GM21576 (cell line): ENCODE measurements around the gene FOXM1.
A peak's percentile ranks its signal among the peaks of the same experiment; 100 is the strongest.

Experiments
- ATAC-seq: cut with Tn5 transposase; IDR thresholded peaks from one replicate; pipeline ENCODE4 v1.9.1; 2021; ENCODE audit warnings: mild to moderate bottlenecking, moderate library complexity; ENCODE audit not compliant: unreplicated experiment

FOXM1 gene

DNA sequence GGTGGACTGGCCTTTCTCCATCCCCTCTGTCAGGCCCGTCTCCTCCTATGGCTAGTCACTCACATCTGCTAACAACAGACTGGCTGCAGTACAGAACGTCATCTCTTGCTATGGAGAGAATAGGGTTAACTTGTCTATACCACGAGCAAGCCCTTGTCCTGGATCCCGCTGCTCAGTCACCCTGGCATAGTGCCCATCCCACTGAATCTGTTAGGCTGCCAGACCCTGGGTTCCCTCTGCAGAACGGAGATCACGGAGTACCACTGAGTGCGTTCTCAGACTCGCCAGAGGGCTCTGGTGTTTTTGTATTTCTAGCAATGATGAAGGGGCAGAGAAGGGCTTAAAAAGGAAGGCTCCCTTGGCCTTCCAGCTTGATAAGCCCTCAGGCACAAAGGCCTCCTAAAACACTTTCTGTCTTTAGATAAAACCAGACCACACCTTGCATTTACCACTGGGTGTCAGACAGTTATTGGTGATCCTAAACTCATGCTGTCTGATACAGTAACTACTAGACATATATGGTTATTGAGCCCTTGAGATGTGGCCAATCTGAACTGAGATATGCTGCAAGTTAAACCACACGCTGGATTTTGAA is 35.8 kb downstream of the FOXM1 start:
- no peak for ATAC-seq

DNA sequence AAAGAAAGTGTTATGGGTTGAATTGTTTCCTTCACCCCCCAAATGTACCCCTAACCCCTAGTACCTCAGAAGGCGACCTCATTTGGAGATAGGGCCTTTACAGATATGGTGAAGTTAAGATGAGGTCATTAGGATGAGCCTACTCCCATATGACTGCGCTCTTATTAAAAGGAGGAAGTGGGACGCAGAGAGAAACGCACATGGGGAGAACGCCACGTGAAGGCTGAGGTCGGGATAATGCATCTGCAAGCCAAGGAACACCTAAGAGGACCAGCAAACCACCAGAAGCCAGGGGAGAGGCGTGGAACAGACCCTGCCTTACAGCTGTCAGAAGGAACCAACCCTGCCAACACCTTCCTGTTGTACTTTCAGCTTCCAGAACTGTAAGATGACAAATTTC is 40.4 kb downstream of the FOXM1 start:
- ATAC-seq, result no peak

DNA sequence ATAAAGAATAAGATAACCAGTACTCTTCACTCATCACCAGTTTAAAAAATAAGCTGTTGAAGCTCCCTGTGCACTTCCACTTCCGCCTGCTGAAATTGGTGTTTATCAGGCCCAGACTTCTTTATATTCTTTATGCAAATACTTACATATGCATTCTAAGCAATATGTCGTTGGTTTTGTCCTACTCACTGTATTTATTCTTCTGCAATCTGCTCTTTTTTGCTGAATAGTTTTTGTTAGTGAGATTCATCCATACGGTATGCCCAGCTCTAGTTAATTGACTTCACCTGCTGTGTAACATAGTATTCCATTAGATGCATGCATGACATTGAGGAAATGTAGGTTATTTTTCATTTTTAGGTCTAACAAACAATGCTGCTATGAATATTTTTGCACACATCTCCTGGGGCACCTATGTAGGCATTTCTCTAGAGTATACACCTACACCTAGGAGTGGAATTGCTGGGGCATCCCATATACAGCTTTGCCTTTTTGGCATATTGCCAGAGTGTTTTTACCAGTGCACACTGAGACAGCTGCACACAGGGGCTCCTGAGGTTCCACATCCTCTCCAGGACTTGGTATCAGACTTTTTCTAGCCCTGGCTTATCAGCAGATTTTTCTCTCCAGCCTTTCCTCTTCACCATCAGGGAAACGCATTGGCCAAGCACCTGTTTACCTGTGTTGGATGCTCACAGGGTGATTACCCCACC is 41.1 kb downstream of the FOXM1 start:
- no peak for ATAC-seq

DNA sequence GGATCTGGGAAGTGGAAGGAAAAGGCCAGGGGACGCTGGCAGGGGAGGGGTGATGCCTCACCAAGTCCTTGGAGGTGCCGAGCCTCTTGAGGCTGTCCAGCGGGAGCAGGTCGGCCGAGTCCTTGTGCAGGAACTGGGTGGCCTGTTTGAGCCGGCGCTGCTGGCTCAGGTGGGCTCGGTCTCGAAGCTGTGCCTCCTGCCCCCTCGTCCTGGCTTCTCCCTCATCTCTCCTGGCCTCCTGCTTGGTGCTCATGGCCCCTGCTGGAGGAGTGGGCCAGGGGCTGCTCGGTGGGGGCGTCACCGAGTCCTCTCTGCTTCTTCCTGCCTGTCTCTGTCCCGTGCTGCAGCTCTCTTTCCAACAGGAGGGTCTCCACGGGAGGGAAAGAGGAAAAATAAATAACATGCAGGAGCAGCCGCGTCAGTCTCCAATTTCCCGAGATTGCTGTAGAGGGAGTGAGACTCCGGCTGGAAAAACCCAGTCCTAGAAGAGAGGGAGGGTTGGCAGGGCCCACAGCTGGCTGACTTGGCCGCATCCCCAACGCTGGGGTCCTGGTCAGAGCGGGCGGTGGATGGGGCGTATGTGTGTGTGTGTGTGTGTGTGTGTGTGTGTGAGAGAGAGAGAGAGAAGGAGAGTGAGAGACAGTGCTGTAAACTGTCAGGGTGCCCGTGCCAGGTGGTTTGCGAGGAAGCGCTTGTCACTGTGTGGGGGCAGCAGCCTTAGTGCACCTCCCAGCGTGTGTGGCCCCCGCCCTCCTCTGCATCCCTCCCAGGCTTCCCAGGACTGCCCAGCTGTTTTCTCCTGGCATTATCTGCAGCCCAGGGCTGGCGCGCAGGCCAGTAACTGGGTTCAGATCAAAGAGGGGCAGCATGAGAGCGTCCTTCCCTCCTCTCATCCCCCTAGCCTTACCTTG is 42.1 kb downstream of the FOXM1 start, which contains the start of gene NRIP2:
TSS of gene NRIP2 (minus strand) at position 455 of the 911 bp plus-strand sequence. CDS start at position 403, 52 bp downstream.
- ATAC-seq, result no peak

DNA sequence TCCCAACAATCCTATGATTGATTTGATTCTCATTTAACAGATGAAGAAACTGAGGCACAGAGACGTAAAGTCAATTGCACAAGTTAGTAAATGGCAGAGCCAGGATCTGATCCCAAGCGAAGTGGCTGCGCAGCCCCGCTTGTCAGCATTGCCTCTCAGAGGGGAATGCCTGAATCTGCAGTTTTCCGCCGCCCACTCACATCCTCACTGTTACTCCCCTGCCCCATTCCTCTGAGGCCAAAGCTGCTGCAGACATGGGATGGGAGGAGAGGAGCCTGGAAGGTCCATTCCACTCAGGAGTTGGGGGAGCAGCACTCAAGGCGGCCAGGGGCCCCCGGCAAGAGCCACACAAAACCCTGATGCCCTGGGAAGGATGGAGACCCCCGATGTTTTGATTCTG is 43.2 kb downstream of the FOXM1 start:
- no peak for ATAC-seq

DNA sequence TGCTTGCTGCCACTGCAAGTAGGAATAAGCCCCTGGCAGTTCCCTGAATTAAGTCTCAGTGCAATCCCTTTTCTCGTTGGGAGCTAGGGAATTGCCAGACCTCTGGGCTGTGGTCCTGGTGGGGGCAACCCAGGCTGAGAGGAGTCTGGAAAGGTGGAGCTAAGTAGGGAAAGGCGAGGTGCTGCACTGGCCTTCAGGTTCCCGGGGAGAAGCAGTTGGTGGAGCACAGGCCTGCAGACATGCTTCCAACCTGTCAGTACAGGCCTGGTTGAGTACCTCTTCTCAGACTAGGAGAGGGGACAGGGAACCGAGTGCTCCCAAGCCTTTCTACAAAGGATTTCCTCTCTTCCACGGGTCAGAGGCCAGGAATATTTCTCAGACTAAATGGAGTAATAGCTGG is 43.6 kb downstream of the FOXM1 start:
- ATAC-seq, result no peak

DNA sequence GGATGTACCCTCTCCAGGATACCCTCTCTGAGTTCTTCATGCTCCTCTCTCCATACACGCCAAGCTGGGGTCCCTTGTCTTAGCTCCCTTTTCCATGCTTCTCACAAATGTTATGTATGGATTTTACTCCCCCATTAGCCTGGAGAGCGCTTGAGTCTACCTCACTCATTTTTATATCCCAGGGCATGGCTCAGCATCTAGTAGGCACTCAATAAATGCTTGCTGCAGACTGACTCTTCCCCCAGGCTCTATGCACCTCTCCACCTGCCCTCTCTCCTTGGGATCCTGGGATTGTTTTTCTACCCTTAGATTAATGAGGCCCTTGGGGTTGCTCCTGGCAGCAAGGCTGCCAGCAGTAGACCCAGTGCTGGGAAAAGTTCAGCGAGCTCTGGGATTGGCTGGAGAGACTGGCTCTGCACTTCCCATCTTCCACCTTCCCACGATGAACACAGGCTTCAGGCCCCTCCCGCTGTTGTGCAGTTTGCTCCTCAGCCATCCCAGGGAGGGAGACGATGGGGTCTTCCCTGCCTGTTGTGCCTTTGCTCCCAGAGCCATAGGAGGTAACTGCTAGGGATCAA is 44.3 kb downstream of the FOXM1 start:
- ATAC-seq, result no peak

DNA sequence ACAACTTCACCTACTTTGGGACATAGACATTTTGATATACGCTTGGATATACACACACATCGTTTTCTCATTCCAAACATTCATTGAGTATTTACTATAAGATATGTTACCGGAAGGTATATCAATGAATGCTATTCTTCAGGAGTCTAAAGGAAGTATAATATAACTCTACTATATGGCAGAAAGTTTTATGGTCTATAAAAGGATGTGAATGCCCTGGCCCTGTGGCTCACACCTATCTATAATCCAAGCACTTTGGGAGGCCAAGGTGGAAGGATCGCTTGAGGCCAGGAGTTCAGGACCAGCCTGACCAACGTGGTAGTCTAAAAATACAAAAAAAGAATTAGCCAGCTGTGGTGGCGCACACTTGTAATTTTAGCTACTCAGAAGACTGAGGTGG is 47.7 kb downstream of the FOXM1 start:
- ATAC-seq, result no peak

DNA sequence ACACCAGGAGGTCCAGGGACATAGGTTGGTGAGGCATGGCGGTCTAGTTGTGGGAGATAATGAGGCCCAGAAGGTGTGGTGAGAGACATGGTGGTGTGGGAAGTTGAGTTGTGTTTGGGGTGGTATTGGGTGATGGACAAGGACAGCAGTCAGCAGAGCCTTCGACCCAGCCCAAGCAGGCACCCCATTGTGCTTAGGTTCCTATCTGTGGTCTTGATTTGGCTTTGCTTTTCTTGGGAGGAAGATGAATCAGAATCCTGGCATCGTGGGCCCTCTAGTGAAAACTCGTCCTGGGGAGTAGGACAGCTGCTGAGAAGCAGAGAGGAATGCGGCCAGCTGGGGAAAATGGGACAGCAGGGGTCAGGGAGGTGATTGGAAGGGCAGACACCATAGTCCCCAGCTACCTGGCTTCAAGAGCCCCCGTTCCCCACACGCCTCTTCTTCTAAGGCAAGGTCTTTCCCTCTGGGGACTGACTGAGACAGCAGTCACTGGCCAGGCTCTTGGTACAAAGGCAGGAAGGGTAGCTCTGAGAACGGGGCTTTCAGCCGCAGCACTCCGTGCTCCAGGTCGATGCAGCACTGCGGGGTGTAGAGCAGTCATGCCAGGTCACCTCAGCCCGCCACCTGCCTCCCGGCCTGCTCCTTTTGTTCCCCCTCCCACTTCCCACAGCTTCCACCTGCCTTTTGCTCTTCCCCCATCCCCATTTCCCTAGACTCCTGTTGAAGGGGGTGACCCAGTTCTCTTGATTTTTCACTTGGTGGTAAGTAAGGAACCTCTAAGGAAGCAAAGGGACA is 50.1 kb downstream of the FOXM1 start:
- ATAC-seq, result no peak

DNA sequence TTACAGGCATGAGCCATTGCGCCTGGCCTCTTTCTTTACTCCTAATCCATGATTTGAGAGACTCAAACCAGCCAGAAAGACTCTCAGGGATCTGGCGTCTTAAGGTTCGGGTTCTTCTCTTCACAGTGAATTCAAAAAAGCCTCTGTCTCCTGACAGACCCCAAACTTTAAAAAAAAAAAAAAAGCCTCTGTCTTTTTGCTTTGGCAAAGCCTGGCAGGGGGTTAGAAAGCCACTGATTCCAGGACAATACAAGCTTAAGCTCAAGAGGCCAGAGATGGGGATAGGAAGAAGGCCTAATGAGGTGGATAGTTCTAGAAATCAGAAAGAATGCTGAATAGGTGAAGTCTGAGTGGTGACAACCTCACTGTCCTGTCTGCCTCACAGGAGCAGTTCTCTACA is 50.9 kb downstream of the FOXM1 start:
- ATAC-seq, result no peak

DNA sequence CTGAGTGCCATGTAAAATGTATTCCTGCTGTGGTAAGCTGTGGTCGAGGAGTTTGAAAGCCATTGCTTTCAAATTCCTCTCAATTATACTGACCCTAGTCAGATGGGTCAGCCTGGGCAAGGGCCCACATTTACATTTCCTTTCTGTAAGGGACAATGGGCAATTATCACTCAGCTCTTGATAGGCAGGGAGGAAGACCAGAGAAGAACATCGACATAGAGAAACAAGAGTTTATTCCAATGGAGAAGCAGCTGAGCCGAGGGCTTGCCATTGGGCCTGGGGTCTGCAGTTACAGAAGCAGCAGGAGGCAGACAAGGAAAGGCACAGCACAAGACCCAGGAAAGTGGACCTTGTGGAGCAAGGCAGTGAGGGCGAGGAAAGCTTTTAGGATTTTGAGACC is 51.8 kb downstream of the FOXM1 start:
- no peak for ATAC-seq

DNA sequence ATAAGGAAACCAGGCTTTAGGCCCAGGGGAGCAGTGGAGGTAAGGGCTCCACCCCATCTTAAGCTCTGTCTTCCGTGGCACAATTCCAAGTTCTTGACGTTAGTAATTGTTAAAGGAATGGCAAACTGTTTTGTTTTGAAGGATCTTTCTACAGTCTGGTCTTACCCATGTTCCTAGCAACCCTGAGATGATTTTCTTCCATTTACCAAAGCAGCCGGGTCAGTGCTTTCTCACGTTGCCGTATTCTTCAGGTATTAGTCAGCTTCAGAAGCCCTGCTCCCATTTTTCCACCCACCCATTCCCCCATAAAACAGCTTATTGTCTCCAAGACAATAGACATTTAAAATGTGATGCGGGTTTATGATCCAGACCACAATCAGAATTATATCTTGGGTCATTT is 52.4 kb downstream of the FOXM1 start:
- no peak for ATAC-seq

DNA sequence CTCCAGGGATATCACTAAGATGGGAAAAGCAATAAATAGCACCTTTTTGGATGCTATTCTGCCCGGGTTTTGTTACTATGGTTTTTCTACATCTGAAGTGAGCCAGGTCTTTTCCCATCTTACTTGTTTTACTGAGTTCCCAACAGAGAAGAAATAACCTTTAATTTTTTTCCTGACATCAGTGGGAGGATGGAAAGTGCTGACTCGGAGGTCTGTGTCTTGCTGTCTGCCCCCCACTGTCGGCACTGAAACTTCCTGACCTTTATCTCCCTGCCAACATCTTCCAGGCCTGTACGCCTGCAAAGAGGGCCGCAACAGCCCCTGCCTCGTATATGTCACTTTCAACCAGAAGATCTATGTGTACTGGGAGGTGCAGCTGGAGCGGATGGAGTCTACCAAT is 53.5 kb downstream of the FOXM1 start:
- ATAC-seq, result no peak

DNA sequence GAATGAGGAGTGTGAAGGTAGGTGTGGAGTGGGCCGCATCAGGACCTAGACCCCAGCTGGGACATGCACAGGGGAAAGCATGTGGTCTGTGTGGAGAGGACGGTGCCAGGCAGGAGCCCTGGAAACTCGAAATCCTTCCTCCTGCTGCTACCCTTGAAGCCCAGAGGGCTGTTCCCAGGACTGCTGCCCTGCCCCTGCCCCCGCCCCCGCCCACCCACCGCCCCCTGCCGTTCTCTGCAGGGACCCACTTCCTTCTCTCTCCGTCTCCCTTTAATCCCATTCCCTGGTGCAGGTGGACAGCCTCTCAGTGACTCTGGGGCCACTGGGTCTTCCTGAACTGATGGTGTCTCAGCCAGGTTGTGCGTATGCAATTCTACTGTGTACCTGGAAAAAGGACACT is 56.5 kb downstream of the FOXM1 start:
- no peak for ATAC-seq

DNA sequence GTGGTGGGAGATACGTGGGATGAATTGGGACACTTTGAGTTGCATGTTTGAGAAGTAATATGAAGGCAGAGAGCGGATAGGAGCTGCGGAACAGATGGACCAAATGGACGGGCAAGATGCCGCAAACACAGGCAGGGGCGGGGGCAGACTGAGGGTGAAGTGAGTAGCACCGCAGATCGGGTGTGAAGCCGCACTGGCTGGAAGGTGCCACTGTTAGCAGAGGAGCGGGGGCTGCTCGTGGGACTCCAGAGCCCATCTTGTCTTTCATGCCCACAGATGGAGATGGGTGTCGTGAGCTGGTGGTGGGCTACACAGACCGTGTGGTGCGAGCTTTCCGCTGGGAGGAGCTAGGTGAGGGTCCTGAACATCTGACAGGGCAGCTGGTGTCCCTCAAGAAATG is 57.2 kb downstream of the FOXM1 start:
- ATAC-seq, result no peak

DNA sequence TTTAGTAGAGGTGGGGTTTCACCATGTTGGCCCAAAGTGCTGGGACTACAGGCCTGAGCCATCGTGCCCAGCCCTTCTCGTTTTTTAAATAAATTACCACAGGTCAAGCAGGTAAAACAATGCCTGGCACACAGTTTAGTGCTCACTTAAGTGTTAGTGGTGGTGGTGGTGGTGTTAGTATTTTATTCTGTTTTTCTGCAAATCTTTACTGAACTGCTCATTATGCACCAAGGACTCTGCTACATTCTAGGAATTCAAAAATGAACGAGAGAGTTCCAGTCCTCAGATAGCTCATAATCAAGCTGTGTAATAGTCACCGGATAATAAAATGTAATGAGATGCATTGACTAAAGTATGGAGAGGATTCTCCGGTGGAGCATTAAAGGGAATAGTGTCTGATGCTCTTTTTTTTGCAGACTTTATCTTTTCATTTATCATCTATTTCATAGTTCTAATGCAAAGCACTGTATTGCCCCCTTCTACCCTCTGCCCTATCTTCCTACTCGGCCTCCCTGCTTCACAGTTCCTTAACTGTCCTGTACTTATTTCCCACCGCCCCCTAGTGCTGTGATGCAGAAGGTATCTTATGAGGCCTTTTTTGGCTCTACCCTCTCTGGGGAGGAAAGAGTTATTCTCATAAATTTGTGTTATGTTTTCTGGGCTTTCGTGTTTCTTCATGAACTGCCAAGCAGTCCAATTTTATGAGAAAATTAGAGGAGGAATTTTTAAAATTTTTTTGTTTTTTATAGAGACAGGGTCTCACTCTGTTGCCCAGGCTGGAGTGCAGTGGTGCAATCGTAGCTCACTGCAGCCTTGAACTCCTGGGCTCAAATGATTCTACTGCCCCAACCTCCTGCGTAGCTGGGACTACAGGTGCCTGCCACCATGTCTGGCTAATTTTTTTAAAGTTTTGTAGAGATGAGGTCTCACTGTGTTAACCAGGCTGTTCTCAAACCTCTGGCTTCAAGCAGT is 63.5 kb downstream of the FOXM1 start:
- peak; percentile 44 for ATAC-seq

DNA sequence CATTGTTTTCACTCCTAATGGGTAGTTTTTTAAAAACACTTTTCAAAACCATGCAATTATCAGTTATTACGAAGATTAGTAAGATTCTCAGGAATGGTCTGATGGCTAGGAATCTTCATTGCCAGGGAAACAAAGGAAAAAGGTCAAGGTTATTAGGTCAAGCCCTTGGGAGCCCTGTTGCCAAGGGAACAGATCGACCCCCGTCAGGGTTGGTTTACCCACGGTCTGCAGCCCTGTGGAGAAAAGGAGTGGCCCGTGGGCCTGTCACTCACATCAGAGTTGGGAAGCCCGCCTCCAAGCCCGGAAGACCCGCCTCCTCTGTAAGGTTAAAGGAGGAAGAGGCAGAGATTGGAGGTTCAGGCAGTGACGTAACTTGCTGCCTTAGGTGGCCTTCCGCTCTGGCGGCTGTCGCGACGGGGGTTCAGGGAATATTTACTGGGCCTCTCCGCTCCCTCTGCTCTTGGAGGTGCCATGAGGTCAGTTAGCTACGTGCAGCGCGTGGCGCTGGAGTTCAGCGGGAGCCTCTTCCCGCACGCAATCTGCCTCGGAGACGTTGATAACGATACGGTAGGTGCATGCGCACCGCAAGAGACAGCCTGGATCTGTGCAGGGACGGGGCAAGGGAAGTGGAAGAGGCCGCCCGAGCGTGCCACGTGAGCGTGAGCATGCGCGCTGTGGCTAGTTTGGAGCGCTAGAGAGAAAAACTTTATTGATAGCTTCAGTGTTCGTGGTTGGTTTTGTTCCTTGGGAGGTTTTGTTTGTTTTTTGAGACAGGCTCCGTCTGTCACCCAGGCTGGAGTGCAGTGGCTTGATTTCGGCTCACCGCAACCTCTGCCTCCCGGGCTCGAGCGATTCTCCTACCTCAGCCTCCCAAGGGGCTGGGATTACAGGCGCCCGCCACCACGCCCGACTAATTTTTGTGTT is 64.4 kb downstream of the FOXM1 start, which contains the start of gene ITFG2:
TSS of gene ITFG2 (plus strand) at position 379 of the 924 bp plus-strand sequence. CDS start at position 472, 93 bp downstream.
- peak; percentile 97 for ATAC-seq

DNA sequence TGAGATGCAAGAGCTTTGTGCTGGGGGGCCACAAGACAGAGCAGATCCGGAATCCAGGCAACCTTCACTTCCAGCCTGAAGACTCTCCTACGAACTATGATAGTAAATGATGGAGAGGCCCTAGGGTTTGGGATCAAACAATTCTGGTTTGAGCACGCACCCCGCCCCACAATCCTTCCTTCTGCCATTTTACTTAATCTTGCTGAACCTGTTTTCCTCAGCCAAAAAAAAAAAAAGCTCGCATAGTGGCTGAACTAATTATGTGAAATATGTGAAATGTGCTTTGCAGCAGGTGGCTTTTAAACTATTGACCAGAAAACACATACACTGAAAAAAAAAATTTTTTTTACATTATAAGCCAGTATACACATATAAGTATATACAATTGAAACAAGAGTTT is 65.2 kb downstream of the FOXM1 start:
- no peak for ATAC-seq
